Activated CD8-positive, alpha-beta memory T cell treated with anti-CD3 and anti-CD28 coated beads, Interleukin-2, amount 10 ng/mL, durations not matched to agents 7 days and 5 days (primary cell): ENCODE data around the gene KDM5A. TPM values are rescaled to one million over a fixed set of nuclear protein-coding genes. Genes with fewer than 3 reads are reported as not detected.
A peak's percentile ranks its signal among the peaks of the same experiment; 100 is the strongest.
"Not testable (repeated sequence)": the region's sequence is repeated elsewhere in the genome, so short reads cannot be mapped to it uniquely, and the experiment has no call there.

ENCODE experiments used
- ATAC-seq: fragments of 150-1000 bp; cut with Tn5 transposase; one replicate; pipeline ENCODE4 v1.10.0; 2021; ENCODE audit warnings: moderate library complexity
- CTCF ChIA-PET: fragments of 350-600 bp; sonication (Branson Sonifier 250); formaldehyde crosslinking; loops from one replicate; lab custom pipeline; 2021; ENCODE audit warnings: antibody characterized with exemption; lab: Charles Lee
- DNase-seq: peaks from one replicate; pipeline ENCODE4 v3.0.0-alpha.2; 2020
- H3K27ac Mint-ChIP-seq: one replicate; pipeline ENCODE4 v1.8.0; 2021; ENCODE audit warnings: mild to moderate bottlenecking, mixed read lengths
- H3K27me3 Mint-ChIP-seq: one replicate; pipeline ENCODE4 v1.8.0; 2021; ENCODE audit warnings: mixed read lengths
- H3K36me3 Mint-ChIP-seq: one replicate; pipeline ENCODE4 v1.8.0; 2021; ENCODE audit warnings: mild to moderate bottlenecking, mixed read lengths
- H3K4me1 Mint-ChIP-seq: one replicate; pipeline ENCODE4 v1.8.0; 2021; ENCODE audit warnings: mixed read lengths
- H3K4me3 Mint-ChIP-seq: one replicate; pipeline ENCODE4 v1.8.0; 2021; ENCODE audit warnings: mild to moderate bottlenecking, moderate library complexity, mixed read lengths
- H3K9me3 Mint-ChIP-seq: one replicate; pipeline ENCODE4 v1.8.0; 2022; ENCODE audit warnings: low read depth, mixed read lengths
- total RNA-seq, 2 experiments: library from RNA; stranded (reverse); gene quantifications; one replicate each; pipeline ENCODE4 v1.2.3, GENCODE V29; 2021

Gene KDM5A
- 100 to 1,000 TPM; 101 to 108 TPM for total RNA-seq

DNA sequence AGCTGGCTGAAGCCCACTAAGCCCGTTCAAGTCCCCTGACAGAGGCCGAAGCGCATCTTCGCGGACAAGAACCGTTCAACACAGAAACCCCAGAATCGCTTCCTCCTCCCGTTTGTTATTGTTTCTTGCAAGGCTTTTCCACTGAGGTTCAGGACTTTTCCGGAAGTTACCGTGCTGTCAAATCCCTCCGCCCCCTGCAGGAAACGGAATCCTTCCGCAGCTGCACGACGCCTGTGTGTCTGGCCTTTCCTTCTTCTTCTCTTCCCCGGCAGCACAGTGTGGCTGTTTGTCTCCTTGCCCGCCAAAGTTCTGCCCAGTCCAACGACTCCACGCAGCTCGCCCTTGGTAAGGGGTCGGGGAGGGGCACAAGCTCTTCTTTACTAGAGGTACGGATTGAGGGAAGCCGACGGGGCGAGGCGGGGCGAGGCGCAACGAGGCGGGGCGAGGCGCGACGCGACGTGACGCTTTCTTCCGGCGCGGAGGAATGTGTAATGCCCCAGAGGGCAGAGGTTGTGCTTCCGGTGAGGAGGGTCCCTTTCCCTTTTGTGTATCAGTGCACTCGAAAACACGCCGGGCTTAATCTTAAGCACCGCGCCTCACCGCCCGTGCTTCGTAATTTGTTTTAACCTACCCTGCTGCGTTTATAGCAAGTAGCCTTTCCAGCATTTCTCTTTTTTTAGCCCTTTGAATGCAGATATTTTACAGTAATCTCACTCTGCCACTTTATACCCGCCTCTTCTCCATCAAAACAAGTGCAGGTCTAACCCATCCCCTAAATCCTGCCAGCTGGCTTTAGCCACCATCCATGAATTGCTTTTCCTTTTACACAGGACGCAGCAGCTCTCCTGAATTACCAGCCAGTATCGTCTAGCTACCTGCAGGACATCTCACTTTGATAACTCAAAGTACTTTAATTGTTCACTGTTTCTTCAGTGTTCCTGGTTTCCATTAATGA lies at the start of gene KDM5A:
Gene KDM5A, minus strand, starts transcription at position 179 of the 955 bp plus-strand sequence. CDS start 229 bp downstream, outside the sequence.
- CTCF ChIA-PET = interaction anchor here (0.7 to 4.5 kb wide), 5 partner anchors 9 to 123 kb away, joined by 3 to 39 read pairs (median 3); partner anchors contain the start of gene CCDC77
- Mint-ChIP-seq H3K36me3 (peaks cover 21% of the 10 kb centered on the region), H3K27ac (peak within 1 kb of the TSS; percentile 99), H3K9me3 (no peaks in the 10 kb centered on the region), H3K4me1 (peaks cover 38% of the 10 kb centered on the region), H3K4me3 (peak within 1 kb of the TSS; percentile 88), H3K27me3 (no peaks in the 10 kb centered on the region)
- peak; percentile 94 for DNase-seq
- peak; percentile 96 for ATAC-seq

- not testable (repeated sequence) for H3K27me3 Mint-ChIP-seq, H3K27ac Mint-ChIP-seq, H3K4me3 Mint-ChIP-seq, ATAC-seq, H3K4me1 Mint-ChIP-seq, DNase-seq, H3K9me3 Mint-ChIP-seq
- CTCF ChIA-PET = interaction anchor here (1.1 kb wide), 1 partner anchor 14 kb away, joined by 3 read pairs; no protein-coding TSS in a partner anchor
- H3K36me3 Mint-ChIP-seq = peaks cover 35% of the 10 kb centered on the region
These were observed 46.6 kb upstream of the KDM5A start for GRCh38 chr12:435737-436136.

- Mint-ChIP-seq H3K4me3 (no peak overlapping the region), H3K9me3 (no peaks in the 10 kb centered on the region), H3K36me3 (peaks cover 29% of the 10 kb centered on the region), H3K4me1 (no peaks in the 10 kb centered on the region), H3K27ac (no peak overlapping the region), H3K27me3 (no peaks in the 10 kb centered on the region)
- DNase-seq (no peak), ATAC-seq (no peak)
- CTCF ChIA-PET = no interaction called here
These were observed 33.4 kb upstream of the KDM5A start for GRCh38 chr12:422526-422925.

DNA sequence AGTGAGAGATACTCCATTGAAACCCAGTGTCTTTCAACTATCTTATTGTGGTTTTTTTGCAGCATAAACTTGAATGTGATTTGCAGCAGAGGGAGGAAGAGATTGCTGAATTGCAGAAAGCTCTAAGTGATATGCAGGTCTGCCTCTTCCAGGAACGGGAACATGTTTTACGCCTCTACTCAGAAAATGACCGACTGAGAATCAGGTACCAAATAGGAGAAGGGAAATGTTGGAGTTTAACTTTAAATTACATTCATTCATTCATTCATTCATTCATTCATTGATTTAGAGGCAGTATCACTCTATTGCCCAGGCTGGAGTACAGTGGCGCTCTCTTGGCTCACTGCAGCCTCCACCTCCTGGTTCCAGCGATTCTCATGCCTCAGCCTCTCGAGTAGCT lies 29.3 kb upstream of the KDM5A start:
- Mint-ChIP-seq H3K4me1 (no peaks in the 10 kb centered on the region), H3K27me3 (no peaks in the 10 kb centered on the region), H3K4me3 (no peak overlapping the region), H3K9me3 (no peaks in the 10 kb centered on the region), H3K27ac (no peak overlapping the region), H3K36me3 (peaks cover 35% of the 10 kb centered on the region)
- no peak for DNase-seq
- ATAC-seq = no peak
- CTCF ChIA-PET = interaction anchor here (1.1 kb wide), 1 partner anchor 34 kb away, joined by 3 read pairs; no protein-coding TSS in a partner anchor

DNA sequence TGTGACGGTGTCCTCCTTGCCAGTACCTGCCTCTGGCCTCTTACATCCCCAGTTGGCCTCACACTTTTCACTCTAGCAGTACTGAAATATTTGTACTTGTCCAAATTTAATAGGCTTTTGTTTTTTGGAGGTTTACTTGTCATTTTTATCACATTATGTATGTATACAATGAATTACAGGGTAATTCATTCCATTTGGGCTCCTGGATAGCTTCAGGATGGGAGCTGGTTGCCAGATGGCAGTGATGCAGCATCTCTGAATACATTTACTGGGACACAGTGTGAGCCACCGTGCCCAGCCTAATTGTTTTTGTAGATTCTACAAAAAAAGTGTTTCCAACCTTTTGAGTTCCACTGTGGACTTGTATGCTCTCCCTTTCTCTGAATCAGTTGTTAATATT lies 25.7 kb upstream of the KDM5A start:
- CTCF ChIA-PET = no interaction called here
- no peak overlapping the region for H3K27ac Mint-ChIP-seq
- DNase-seq (no peak), ATAC-seq (no peak)
- H3K4me3 Mint-ChIP-seq = no peak overlapping the region
- H3K4me1 Mint-ChIP-seq = no peaks in the 10 kb centered on the region
- H3K36me3 Mint-ChIP-seq = peaks cover 41% of the 10 kb centered on the region
- H3K9me3 Mint-ChIP-seq = no peaks in the 10 kb centered on the region
- H3K27me3 Mint-ChIP-seq = no peaks in the 10 kb centered on the region

GRCh38 chr12:402029-402389 lies 12.9 kb upstream of the KDM5A start:
- no peak for ATAC-seq
- Mint-ChIP-seq H3K27me3 (no peaks in the 10 kb centered on the region), H3K27ac (no peak overlapping the region), H3K36me3 (peaks cover 9% of the 10 kb centered on the region), H3K4me3 (no peak overlapping the region), H3K9me3 (no peaks in the 10 kb centered on the region), H3K4me1 (peaks cover 6% of the 10 kb centered on the region)
- peak; percentile 42 for DNase-seq
- CTCF ChIA-PET = interaction anchor here (1.1 to 3.5 kb wide), 7 partner anchors 9 to 113 kb away, joined by 3 to 39 read pairs (median 6); partner anchors contain the start of gene KDM5A

- H3K4me1 Mint-ChIP-seq = peaks cover 6% of the 10 kb centered on the region
- H3K4me3 Mint-ChIP-seq = no peak within 1 kb of the TSS
- peaks cover 9% of the 10 kb centered on the region for H3K36me3 Mint-ChIP-seq
- no peak within 1 kb of the TSS for H3K27ac Mint-ChIP-seq
- CTCF ChIA-PET = interaction anchor here (0.8 to 3.5 kb wide), 9 partner anchors 8 to 589 kb away, joined by 3 to 39 read pairs (median 4); partner anchors contain the start of gene KDM5A
- H3K27me3 Mint-ChIP-seq = no peaks in the 10 kb centered on the region
- ATAC-seq (peak; percentile 100), DNase-seq (peak; percentile 95)
- H3K9me3 Mint-ChIP-seq = no peaks in the 10 kb centered on the region
These were observed 12.3 kb upstream of the KDM5A start, which contains the start of gene CCDC77 for GRCh38 chr12:401235-402028. Gene CCDC77 (plus strand): TSS chr12:401644. CDS start chr12:409384, 7,740 bp downstream.

DNA sequence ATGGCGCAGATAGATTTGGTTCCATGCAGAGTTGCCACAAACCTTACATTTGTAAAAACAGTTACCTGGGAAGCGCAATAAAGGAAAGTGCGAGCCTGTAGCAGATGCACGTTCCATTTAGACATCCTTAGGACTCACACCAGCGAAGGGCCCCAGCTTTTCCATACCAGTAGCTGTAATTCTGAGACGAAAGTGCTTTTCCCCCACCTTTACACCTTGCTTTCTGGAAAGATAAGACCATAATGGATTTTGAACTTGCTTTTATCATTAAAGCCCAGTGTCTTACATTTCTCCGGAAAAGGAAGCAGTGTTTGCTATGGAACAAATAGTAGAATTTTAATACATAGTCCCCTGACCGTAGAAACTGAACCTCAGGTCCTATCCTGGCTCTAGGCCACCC lies 11.7 kb upstream of the KDM5A start:
- Mint-ChIP-seq H3K27me3 (no peaks in the 10 kb centered on the region), H3K4me1 (peaks cover 6% of the 10 kb centered on the region), H3K4me3 (no peak overlapping the region), H3K9me3 (no peaks in the 10 kb centered on the region), H3K27ac (no peak overlapping the region), H3K36me3 (peaks cover 4% of the 10 kb centered on the region)
- DNase-seq (peak; percentile 31), ATAC-seq (no peak)
- CTCF ChIA-PET = interaction anchor here (0.5 to 3.5 kb wide), 9 partner anchors 11 to 589 kb away, joined by 3 to 39 read pairs (median 3); partner anchors contain the start of gene KDM5A

DNA sequence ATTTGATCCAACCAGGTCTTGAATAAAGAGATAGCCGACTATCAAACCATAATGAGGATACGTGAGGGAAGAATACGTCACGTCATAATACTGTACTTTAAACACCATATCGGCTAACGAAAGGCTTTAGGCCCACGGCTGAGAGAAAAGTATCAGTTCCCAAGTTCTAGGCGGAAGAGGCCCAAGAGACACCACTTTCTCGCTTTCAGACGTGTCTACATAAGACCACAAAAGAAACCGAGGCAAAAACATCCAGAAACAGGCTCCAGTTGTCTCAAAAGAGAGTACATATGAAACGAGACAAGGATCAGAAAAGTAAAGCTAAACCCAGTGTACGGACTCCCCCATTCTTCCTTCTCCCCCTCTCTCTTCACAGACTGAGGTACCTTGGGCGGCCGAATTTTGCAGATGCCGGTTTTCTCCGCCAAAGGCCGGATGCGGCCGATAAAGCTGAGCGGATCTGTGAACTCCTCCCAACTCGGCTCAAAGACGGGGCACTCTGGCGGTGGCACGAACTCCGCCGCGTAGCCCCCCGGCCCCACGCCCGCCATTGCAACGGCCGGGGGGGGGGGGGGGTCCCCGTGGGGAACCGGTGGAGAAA lies 479 bp downstream of the KDM5A start:
- CTCF ChIA-PET = interaction anchor here (0.9 to 4.5 kb wide), 2 partner anchors 9 to 12 kb away, joined by 4 to 39 read pairs; partner anchors contain the start of gene CCDC77
- no peaks in the 10 kb centered on the region for H3K9me3 Mint-ChIP-seq
- H3K27ac Mint-ChIP-seq = peak overlapping the region; percentile 99
- peaks cover 26% of the 10 kb centered on the region for H3K36me3 Mint-ChIP-seq
- peak; percentile 44 for ATAC-seq
- peak overlapping the region; percentile 88 for H3K4me3 Mint-ChIP-seq
- peaks cover 38% of the 10 kb centered on the region for H3K4me1 Mint-ChIP-seq
- H3K27me3 Mint-ChIP-seq = no peaks in the 10 kb centered on the region
- DNase-seq = peak; percentile 80

GRCh38 chr12:388012-388411 lies 1.1 kb downstream of the KDM5A start:
- ATAC-seq (no peak), DNase-seq (no peak)
- peak overlapping the region; percentile 99 for H3K27ac Mint-ChIP-seq
- CTCF ChIA-PET = interaction anchor here (4.5 kb wide), 1 partner anchor 13 kb away, joined by 39 read pairs; the partner anchor contains the start of gene CCDC77
- H3K4me3 Mint-ChIP-seq = peak overlapping the region; percentile 88
- peaks cover 38% of the 10 kb centered on the region for H3K4me1 Mint-ChIP-seq
- H3K36me3 Mint-ChIP-seq = peaks cover 30% of the 10 kb centered on the region
- H3K27me3 Mint-ChIP-seq = no peaks in the 10 kb centered on the region
- H3K9me3 Mint-ChIP-seq = no peaks in the 10 kb centered on the region

DNA sequence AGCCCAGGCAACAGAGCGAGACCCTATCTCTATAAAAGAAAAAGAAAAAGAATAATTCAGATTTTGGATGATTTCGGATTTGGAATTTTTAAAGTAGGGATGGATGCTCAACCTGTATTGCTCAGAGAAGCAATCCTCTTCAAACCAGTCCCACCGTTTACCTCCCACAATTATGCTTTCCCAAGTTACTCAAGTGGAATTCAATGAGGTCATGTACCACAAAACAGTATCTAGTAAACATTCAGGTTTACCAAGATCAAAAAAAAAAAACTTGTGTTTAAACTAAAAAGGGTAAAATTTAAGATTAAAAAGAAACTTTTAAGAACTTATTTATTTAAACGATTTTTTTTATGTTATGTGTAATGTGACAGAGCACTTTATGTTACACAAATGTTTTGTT lies 2.5 kb downstream of the KDM5A start:
- peak overlapping the region; percentile 45 for H3K4me3 Mint-ChIP-seq
- peaks cover 38% of the 10 kb centered on the region for H3K4me1 Mint-ChIP-seq
- no peak for ATAC-seq
- H3K9me3 Mint-ChIP-seq = no peaks in the 10 kb centered on the region
- H3K27ac Mint-ChIP-seq = no peak overlapping the region
- DNase-seq = no peak
- no peaks in the 10 kb centered on the region for H3K27me3 Mint-ChIP-seq
- CTCF ChIA-PET = interaction anchor here (1.2 kb wide), 1 partner anchor 15 kb away, joined by 3 read pairs; the partner anchor contains the start of gene CCDC77
- H3K36me3 Mint-ChIP-seq = peaks cover 39% of the 10 kb centered on the region

DNA sequence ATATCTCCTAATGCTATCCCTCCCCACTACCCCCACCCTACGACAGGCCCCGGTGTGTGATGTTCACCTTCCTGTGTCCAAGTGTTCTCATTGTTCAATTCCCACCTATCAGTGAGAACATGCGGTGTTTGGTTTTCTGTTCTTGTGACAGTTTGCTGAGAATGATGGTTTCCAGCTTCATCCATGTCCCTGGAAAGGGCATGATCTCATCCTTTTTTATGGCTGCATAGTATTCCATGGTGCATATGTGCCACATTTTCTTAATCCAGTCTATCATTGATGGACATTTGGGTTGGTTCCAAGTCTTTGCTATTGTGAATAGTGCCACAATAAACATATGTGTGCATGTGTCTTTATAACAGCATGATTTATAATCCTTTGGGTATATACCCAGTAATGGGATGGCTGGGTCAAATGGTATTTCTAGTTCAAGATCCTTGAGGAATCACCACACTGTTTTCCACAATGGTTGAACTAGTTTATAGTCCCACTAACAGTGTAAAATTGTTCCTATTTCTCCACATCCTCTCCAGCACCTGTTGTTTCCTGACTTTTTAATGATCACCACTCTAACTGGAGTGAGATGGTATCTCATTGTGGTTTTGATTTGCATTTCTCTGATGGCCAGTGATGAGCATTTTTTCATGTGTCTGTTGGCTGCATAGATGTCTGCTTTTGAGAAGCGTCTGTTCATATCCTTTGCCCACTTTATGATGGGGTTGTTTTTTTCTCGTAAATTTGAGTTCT lies 18.2 kb downstream of the KDM5A start:
- DNase-seq, ATAC-seq, H3K4me1 Mint-ChIP-seq, H3K9me3 Mint-ChIP-seq, H3K27ac Mint-ChIP-seq, CTCF ChIA-PET, H3K27me3 Mint-ChIP-seq, H3K4me3 Mint-ChIP-seq: not testable (repeated sequence)
- H3K36me3 Mint-ChIP-seq = peaks cover 78% of the 10 kb centered on the region
